H9 (cell line): ENCODE measurements around the gene TRAF3IP1. TPM values are rescaled to one million over a fixed set of nuclear protein-coding genes. Genes with fewer than 3 reads are reported as not detected.

Experiments
- DNase-seq: peaks from one replicate; pipeline ENCODE4 v3.0.0-alpha.2; 2017
- H2AFZ ChIP-seq: one replicate; pipeline ENCODE4 v1.6.1; 2013; ENCODE audit warnings: mild to moderate bottlenecking, low read length, control low read depth, moderate library complexity
- H2AK5ac ChIP-seq: 2 replicates; pipeline ENCODE4 v1.6.1; 2013; ENCODE audit warnings: low read length, control low read depth, mixed read lengths; ENCODE audit not compliant: insufficient read length
- H2BK120ac ChIP-seq: one replicate; pipeline ENCODE4 v1.6.1; 2013; ENCODE audit warnings: low read depth, mild to moderate bottlenecking, low read length, control low read depth, inconsistent platforms; ENCODE audit not compliant: poor library complexity, severe bottlenecking
- H2BK12ac ChIP-seq: 2 replicates; pipeline ENCODE4 v1.6.1; 2013; ENCODE audit warnings: low read length, control low read depth, mixed read lengths, low read depth; ENCODE audit not compliant: insufficient read length
- H2BK15ac ChIP-seq: 2 replicates; pipeline ENCODE4 v1.6.1; 2013; ENCODE audit warnings: low read depth, low read length, control low read depth
- H2BK20ac ChIP-seq: one replicate; pipeline ENCODE4 v1.6.1; 2013; ENCODE audit warnings: low read depth, mild to moderate bottlenecking, low read length, control low read depth, inconsistent platforms; ENCODE audit not compliant: poor library complexity, severe bottlenecking
- H2BK5ac ChIP-seq: 2 replicates; pipeline ENCODE4 v1.6.1; 2013; ENCODE audit warnings: low read length, control low read depth, mixed read lengths; ENCODE audit not compliant: insufficient read length
- H3K14ac ChIP-seq: 2 replicates; pipeline ENCODE4 v1.6.1; 2013; ENCODE audit warnings: low read length, control low read depth; ENCODE audit not compliant: insufficient read depth
- H3K18ac ChIP-seq: 2 replicates; pipeline ENCODE4 v1.6.1; 2013; ENCODE audit warnings: low read depth, mild to moderate bottlenecking, mixed read lengths, low read length, control low read depth; ENCODE audit not compliant: insufficient read length
- H3K23ac ChIP-seq: 2 replicates; pipeline ENCODE4 v1.6.1; 2013; ENCODE audit warnings: low read length, control low read depth, mixed read lengths, low read depth; ENCODE audit not compliant: insufficient read length
- H3K23me2 ChIP-seq: 2 replicates; pipeline ENCODE4 v1.6.1; 2013; ENCODE audit warnings: low read depth, mild to moderate bottlenecking, mixed read lengths, low read length, control low read depth; ENCODE audit not compliant: insufficient read length, poor library complexity, severe bottlenecking
- H3K27ac ChIP-seq: 2 replicates; pipeline ENCODE4 v1.5.1; 2013; ENCODE audit warnings: low read length, control low read depth, mixed read lengths, low read depth; ENCODE audit not compliant: insufficient read length
- H3K27me3 ChIP-seq: 2 replicates; pipeline ENCODE4 v1.6.1; 2013; ENCODE audit warnings: low read length, control low read depth, inconsistent platforms; ENCODE audit not compliant: insufficient read depth
- H3K4ac ChIP-seq: 2 replicates; pipeline ENCODE4 v1.6.1; 2013; ENCODE audit warnings: low read depth, mild to moderate bottlenecking, control low read depth, inconsistent platforms, low read length, moderate library complexity
- H3K4me1 ChIP-seq: 2 replicates; pipeline ENCODE4 v1.6.1; 2013; ENCODE audit warnings: low read length, control low read depth, inconsistent platforms; ENCODE audit not compliant: insufficient read depth
- H3K4me2 ChIP-seq: 2 replicates; pipeline ENCODE4 v1.6.1; 2013; ENCODE audit warnings: low read length, control low read depth, mixed read lengths; ENCODE audit not compliant: insufficient read length, insufficient read depth
- H3K56ac ChIP-seq: 2 replicates; pipeline ENCODE4 v1.6.1; 2013; ENCODE audit warnings: low read depth, mild to moderate bottlenecking, mixed read lengths, low read length, control low read depth; ENCODE audit not compliant: insufficient read length
- H3K79me1 ChIP-seq: 2 replicates; pipeline ENCODE4 v1.6.1; 2013; ENCODE audit warnings: low read depth, mild to moderate bottlenecking, moderate library complexity, low read length, control low read depth, inconsistent platforms; ENCODE audit not compliant: insufficient read depth, poor library complexity, severe bottlenecking
- H3K79me2 ChIP-seq: 2 replicates; pipeline ENCODE4 v1.6.1; 2013; ENCODE audit warnings: low read length, control low read depth, inconsistent platforms; ENCODE audit not compliant: insufficient read depth
- H3K9ac ChIP-seq: 2 replicates; pipeline ENCODE4 v1.6.1; 2013; ENCODE audit warnings: low read length, control low read depth, mixed read lengths; ENCODE audit not compliant: insufficient read length; ENCODE audit errors: extremely low read depth
- H3K9me3 ChIP-seq: one replicate; pipeline ENCODE4 v1.6.1; 2013; ENCODE audit warnings: low read depth, low read length, inconsistent platforms; ENCODE audit not compliant: control insufficient read depth
- H3T11ph ChIP-seq: one replicate; pipeline ENCODE4 v1.6.1; 2013; ENCODE audit warnings: mild to moderate bottlenecking, low read length, control low read depth, inconsistent platforms
- H4K20me1 ChIP-seq: one replicate; pipeline ENCODE4 v1.6.1; 2013; ENCODE audit not compliant: control insufficient read depth, insufficient read length, insufficient read depth
- H4K5ac ChIP-seq: 2 replicates; pipeline ENCODE4 v1.6.1; 2013; ENCODE audit warnings: low read depth, mild to moderate bottlenecking, mixed read lengths, low read length, control low read depth; ENCODE audit not compliant: insufficient read length
- H4K8ac ChIP-seq: replicated peaks from 2 replicates; pipeline ENCODE4 v1.6.1; 2013; ENCODE audit warnings: low read length, control low read depth, mixed read lengths, low read depth; ENCODE audit not compliant: insufficient read length
- H4K91ac ChIP-seq: 2 replicates; pipeline ENCODE4 v1.6.1; 2013; ENCODE audit warnings: low read depth, mild to moderate bottlenecking, moderate library complexity, mixed read lengths, low read length, control low read depth; ENCODE audit not compliant: insufficient read length
- H3K27ac Mint-ChIP-seq, 3 experiments: 2 replicates in 2 of 3; 3 replicates in 1 of 3; pipeline ENCODE4 v1.8.0; 2020 to 2021; ENCODE audit warnings: mixed read lengths in 3 of 3, mild to moderate bottlenecking in 1 of 3, moderate library complexity in 1 of 3
- H3K27me3 Mint-ChIP-seq: 2 replicates; pipeline ENCODE4 v1.8.0; 2021; ENCODE audit warnings: low read depth, mild to moderate bottlenecking, moderate library complexity, mixed read lengths
- H3K36me3 Mint-ChIP-seq, 3 experiments: 2 replicates in 2 of 3; 3 replicates in 1 of 3; pipeline ENCODE4 v1.8.0; 2020 to 2021; ENCODE audit warnings: low read depth in 3 of 3, mixed read lengths in 3 of 3; ENCODE audit not compliant: insufficient read depth in 1 of 3
- H3K4me1 Mint-ChIP-seq, 2 experiments: 2 replicates each; pipeline ENCODE4 v1.8.0; 2020; ENCODE audit warnings: mixed read lengths in 2 of 2
- H3K4me3 Mint-ChIP-seq, 2 experiments: 2 replicates in 1 of 2; 3 replicates in 1 of 2; pipeline ENCODE4 v1.8.0; 2020 to 2021; ENCODE audit warnings: mild to moderate bottlenecking in 2 of 2, mixed read lengths in 2 of 2, moderate library complexity in 1 of 2
- H3K9me3 Mint-ChIP-seq, 2 experiments: 2 replicates in 1 of 2; 3 replicates in 1 of 2; pipeline ENCODE4 v1.8.0; 2020; ENCODE audit warnings: mild to moderate bottlenecking in 2 of 2, mixed read lengths in 2 of 2, moderate library complexity in 1 of 2
- WGBS: extraction: QIAGEN DNeasy Blood & Tissue Kit; methylation state at CpG from one replicate; pipeline ENCODE4 v1.1.7; 2013; ENCODE audit warnings: missing lambda C conversion rate, low lambda C conversion rate, mixed read lengths; ENCODE audit not compliant: insufficient read length; ENCODE audit errors: extremely low coverage; 5-methylcytosine and 5-hydroxymethylcytosine counted together
- total RNA-seq: library from RNA; stranded (reverse); gene quantifications from 2 replicates; pipeline ENCODE4 v1.2.1, GENCODE V29; 2021
- TF ChIP-seq, protein P1 (sequence below): fragments of 200-600 bp; sonication (generic); conservative IDR thresholded peaks from 3 replicates; pipeline ENCODE4 v1.8.0; 2021; ENCODE audit warnings: antibody characterized with exemption, mild to moderate bottlenecking

The TRAF3IP1 gene
- total RNA-seq, 1 experiment from 2014 or later = 16.4 TPM

DNA sequence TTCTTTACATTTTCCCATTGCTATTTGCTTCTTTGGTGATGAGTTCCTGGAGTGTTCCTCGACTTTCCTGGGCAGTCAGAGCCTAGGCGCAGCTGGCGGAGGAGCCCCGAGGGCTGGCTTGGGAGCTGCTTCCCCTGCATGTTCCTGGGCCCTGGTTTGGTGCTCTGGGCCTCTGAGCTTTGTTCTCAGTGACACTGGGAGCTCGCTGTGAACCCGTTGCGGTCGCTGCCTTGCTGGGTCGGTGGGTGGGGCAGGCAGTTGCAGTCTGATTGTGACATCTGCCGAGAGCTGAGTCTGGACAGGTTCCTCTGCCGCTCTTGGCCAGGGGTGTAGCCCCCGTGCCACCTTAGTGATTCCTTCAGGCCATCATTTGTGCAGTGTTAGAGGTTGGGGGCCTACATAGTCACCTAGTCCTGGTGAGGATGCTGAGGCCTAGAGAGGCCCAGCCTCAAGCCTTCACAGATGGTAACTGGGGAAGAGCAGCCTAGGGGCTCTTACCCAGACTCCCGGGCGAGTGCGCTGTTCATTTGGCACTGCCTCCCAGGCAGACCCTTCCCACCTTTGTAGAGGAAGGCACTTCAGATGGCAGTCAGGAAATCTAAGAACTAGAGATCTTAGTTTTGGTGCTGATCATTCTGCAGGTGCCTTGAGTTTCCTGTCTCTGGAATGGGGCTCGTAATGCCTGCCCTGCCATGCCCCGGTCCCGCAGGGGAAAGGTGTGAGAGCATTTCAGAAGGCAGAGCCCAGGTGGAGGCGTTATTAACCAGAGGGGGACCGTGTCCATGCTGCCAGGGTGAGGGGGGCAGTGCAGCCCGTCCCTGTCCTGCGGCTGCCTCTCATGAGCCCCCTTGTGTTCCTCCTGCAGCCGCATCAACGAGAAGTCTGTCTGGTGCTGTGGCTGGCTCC lies 114.8 kb downstream of the TRAF3IP1 start:
- no peak overlapping the region for H3K9ac ChIP-seq

More for the DNA sequence above, 114.8 kb downstream of the TRAF3IP1 start:
- H3K9me3 ChIP-seq = no peaks in the 10 kb centered on the region
- WGBS = no CpG with 5 or more reads among the region's 24 CpGs
- H3K27me3 ChIP-seq = no peaks in the 10 kb centered on the region
- H3K23ac ChIP-seq = no peak overlapping the region
- H2BK12ac ChIP-seq = no peak overlapping the region
- H4K91ac ChIP-seq = no peak overlapping the region
- no peak overlapping the region for H2AK5ac ChIP-seq
- TF ChIP-seq, protein P1, sequence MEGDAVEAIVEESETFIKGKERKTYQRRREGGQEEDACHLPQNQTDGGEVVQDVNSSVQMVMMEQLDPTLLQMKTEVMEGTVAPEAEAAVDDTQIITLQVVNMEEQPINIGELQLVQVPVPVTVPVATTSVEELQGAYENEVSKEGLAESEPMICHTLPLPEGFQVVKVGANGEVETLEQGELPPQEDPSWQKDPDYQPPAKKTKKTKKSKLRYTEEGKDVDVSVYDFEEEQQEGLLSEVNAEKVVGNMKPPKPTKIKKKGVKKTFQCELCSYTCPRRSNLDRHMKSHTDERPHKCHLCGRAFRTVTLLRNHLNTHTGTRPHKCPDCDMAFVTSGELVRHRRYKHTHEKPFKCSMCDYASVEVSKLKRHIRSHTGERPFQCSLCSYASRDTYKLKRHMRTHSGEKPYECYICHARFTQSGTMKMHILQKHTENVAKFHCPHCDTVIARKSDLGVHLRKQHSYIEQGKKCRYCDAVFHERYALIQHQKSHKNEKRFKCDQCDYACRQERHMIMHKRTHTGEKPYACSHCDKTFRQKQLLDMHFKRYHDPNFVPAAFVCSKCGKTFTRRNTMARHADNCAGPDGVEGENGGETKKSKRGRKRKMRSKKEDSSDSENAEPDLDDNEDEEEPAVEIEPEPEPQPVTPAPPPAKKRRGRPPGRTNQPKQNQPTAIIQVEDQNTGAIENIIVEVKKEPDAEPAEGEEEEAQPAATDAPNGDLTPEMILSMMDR = no peak
- Mint-ChIP-seq H3K4me1 (no peaks in the 10 kb centered on the region), H3K4me3 (no peak overlapping the region), H3K27ac (peak overlapping the region in 1 of 3 experiments; percentile 57; a peak in 2 of 7 replicates), H3K9me3 (peaks cover 0 to 8% of the 10 kb centered on the region in 2 experiments; a peak in 2 of 5 replicates), H3K27me3 (no peaks in the 10 kb centered on the region), H3K36me3 (peaks cover 38 to 67% (median 67%) of the 10 kb centered on the region in 3 experiments)
- no peak overlapping the region for H2AFZ ChIP-seq
- no peak overlapping the region for H3K56ac ChIP-seq
- no peak overlapping the region for H2BK5ac ChIP-seq
- H3K4me1 ChIP-seq = no peaks in the 10 kb centered on the region
- H4K5ac ChIP-seq = no peak overlapping the region
- DNase-seq = no peak
- H3K23me2 ChIP-seq = no peaks in the 10 kb centered on the region
- no peak overlapping the region for H3K4ac ChIP-seq
- H2BK20ac ChIP-seq = no peak overlapping the region
- H3K18ac ChIP-seq = no peak overlapping the region
- no peak overlapping the region for H3K27ac ChIP-seq
- no peak overlapping the region for H3T11ph ChIP-seq
- no peak overlapping the region for H3K4me2 ChIP-seq
- peaks cover 16% of the 10 kb centered on the region; the same call in 1 of the 2 replicates for H3K79me2 ChIP-seq
- H2BK120ac ChIP-seq = no peak overlapping the region
- H2BK15ac ChIP-seq = no peak overlapping the region
- H3K14ac ChIP-seq = no peak overlapping the region
- H3K79me1 ChIP-seq = peaks cover 8% of the 10 kb centered on the region
- H4K20me1 ChIP-seq = no peaks in the 10 kb centered on the region
- no peak overlapping the region for H4K8ac ChIP-seq
